AG09309 (cell line): ENCODE results near the gene JPT1.
"Not testable (repeated sequence)": the region's sequence is repeated elsewhere in the genome, so short reads cannot be mapped to it uniquely, and the experiment has no call there.

Source experiments
- DNase-seq: peaks from one replicate; pipeline ENCODE4 v3.0.0-alpha.2; 2010; ENCODE audit warnings: low read depth
- H3K4me3 ChIP-seq: 2 replicates; pipeline ENCODE4 v1.5.1; 2011; ENCODE audit warnings: mild to moderate bottlenecking, low read depth, low read length, moderate library complexity; ENCODE audit not compliant: control insufficient read depth
- TF ChIP-seq, protein P1 (sequence below): IDR thresholded peaks from 2 replicates; pipeline ENCODE4 v1.5.1; 2011; ENCODE audit warnings: mild to moderate bottlenecking, low read depth, low read length, inconsistent platforms; ENCODE audit not compliant: insufficient read depth, control insufficient read depth; ENCODE audit errors: missing control alignments

Gene JPT1

DNA sequence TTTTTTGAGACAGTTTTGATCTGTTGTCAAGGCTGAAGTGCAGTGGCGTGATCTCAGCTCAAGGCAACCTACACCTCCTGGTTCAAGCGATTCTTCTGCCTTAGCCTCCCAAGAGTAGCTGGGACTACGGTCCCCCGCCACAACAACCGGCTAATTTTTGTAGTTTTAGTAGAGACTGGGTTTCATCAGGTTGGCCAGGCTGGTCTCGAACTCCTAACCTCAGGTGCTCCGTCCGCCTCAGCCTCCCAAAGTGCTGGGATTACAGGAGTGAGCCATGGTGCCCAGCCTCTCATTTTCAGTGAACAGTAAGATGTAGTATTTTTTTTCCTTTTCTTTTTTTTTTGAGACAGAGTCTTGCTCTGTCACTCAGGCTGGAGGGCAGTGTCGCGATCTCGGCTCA is 20.7 kb upstream of the JPT1 start:
- DNase-seq = no peak
- TF ChIP-seq, protein P1, sequence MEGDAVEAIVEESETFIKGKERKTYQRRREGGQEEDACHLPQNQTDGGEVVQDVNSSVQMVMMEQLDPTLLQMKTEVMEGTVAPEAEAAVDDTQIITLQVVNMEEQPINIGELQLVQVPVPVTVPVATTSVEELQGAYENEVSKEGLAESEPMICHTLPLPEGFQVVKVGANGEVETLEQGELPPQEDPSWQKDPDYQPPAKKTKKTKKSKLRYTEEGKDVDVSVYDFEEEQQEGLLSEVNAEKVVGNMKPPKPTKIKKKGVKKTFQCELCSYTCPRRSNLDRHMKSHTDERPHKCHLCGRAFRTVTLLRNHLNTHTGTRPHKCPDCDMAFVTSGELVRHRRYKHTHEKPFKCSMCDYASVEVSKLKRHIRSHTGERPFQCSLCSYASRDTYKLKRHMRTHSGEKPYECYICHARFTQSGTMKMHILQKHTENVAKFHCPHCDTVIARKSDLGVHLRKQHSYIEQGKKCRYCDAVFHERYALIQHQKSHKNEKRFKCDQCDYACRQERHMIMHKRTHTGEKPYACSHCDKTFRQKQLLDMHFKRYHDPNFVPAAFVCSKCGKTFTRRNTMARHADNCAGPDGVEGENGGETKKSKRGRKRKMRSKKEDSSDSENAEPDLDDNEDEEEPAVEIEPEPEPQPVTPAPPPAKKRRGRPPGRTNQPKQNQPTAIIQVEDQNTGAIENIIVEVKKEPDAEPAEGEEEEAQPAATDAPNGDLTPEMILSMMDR = no peak
- H3K4me3 ChIP-seq = no peak overlapping the region

DNA sequence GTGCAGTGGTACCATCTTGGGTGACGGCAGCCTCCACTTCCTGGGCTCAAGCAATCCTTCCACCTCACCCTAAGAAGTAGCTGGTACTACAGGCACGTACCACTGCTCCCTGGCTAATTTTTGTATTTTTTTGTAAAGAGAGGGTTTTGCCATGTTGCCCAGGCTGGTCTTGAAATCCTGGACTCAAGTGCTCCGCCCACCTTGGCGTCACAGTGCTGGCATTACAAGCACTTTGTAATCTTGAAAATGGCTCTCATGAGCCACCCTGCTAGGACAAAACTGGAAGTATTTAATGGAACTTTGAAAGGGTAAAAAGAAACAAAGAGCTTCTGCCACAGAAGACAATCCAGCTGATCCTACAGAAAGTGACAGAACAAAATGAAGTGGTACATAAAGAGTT is 19.2 kb upstream of the JPT1 start:
- no peak overlapping the region for H3K4me3 ChIP-seq
- TF ChIP-seq, protein P1 = no peak
- no peak for DNase-seq

DNA sequence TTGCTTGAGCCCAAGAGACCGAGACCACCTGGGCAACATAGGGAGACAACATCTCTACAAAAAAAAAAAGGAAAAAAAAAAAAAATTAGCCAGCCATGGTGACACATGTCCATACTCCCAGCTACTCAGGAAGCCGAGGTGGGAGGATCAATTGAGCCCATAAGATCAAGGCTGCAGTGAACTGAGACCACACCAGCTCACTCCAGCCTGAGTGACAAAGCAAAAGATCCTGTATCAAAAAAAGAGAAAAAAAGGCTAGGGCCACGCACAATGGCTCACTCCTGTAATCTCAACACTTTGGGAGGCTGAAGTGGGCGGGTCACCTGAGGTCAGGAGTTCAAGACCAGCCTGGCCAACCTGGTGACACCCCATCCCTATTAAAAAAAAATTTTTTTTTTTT is 14.7 kb upstream of the JPT1 start:
- no peak for DNase-seq
- TF ChIP-seq, protein P1 = no peak
- H3K4me3 ChIP-seq = no peak overlapping the region

DNA sequence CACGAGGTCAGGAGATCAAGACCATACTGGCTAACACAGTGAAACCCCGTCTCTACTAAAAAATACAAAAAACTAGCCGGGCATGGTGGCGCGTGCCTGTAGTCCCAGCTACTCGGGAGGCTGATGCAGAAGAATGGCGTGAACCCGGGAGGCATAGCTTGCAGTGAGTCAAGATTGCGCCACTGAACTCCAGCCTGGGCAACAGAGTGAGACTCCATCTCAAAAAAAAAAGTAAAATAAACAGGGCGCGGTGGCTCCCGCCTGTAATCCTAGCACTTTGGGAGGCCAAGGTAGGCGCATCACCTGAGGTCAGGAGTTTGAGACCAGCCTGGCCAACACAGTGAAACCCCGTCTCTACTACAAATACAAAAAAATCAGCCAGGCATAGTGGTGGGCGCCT is 10.3 kb upstream of the JPT1 start:
- DNase-seq, H3K4me3 ChIP-seq: not testable (repeated sequence)

DNA sequence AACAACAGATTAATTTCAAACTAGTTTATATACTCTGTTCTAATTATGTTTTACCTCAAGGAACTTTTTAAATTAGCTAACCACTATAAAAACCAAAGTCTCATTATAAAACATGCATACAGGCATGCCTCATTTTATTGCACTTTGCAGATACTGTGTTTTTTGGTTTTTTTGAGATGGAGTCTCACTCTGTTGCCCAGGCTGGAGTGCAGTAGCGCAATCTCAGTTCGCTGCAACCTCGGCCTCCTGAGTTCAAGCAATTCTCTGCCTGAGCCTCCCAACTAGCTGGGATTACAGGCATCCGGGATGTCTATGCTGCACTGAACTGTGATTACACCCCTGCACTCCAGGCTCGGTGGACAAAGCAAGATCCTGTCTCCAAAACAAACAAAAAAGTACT is 8.8 kb upstream of the JPT1 start:
- TF ChIP-seq, protein P1 = no peak
- DNase-seq = no peak
- no peak overlapping the region for H3K4me3 ChIP-seq

DNA sequence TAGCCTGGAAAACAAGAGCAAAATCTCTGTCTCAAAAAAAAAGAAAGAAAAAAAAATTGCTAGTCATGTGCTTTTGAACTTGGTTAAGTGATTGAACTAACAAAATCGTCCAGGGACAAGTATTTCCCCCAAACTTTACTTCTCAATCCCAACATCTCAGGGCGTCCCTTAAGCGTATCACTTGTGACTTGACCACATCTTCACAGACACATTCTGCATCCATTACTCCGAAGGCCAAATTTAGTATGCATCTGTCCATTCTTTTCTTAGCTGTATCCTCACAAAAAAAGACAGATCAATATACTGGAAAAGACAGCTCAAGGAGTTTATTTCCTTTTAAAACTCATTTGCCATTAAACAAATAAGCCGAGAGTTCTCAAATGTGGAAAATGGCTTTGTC is 5.9 kb upstream of the JPT1 start:
- DNase-seq = no peak
- TF ChIP-seq, protein P1 = no peak
- H3K4me3 ChIP-seq = no peak overlapping the region

DNA sequence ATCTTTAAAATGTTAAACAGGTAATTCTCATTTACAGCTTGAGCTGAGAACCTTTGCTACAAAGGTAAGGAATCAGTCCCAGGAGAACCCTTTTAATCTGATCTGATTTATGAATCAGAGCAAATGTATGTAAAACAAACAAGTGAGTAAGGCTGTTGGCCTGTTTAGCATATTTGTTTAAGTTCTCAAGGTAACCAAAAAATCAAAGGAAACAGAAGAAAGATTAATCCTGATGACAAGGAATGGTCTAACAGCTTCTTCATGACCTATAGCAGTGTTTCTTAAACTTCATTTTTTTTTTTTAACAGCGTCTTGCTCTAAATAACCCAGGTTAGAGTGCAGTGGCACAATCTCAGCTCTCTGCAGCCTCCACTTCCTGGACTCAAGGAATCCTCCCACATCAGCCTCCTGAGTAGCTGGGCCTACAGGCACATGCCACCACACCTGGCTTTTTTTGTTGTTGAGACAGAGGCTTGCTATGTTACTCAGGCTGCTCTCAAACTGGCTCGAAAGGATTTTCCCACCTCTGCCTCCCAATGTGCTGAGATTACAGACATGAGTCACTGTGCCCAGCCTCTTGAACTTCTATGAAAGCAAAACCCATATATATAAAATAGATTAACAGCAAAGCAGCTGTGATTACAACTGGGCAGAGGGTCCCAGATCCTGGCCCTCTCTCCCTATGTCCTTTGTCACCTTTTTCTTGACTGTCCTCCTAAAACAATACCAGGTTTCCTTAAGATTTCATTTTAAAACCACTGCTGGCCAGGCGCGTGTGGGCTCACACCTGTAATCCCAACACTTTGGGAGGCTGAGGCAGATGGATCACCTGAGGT is 5.1 kb upstream of the JPT1 start:
- no peak overlapping the region for H3K4me3 ChIP-seq
- TF ChIP-seq, protein P1 = no peak
- DNase-seq = no peak

DNA sequence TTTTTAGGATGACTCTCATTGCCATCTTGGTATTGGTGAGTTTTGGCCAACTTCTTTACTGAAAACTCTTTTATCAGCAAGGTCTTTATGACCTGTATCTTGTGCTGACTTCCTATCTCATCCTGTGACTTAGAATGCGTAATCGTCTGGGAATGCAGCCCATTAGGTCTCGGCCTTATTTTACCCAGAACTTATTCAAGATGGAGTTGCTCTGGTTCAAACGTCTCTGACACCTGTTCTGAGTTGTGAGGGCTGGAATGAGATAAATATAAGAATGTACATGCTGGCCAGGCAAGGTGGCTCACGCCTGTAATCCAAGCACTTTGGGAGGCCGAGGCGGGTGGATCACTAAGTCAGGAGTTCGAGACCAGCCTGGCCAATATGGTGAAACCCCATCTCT is 4.2 kb upstream of the JPT1 start:
- H3K4me3 ChIP-seq, DNase-seq: not testable (repeated sequence)
